HepG2 (cell line): Measurements from ENCODE around the gene ITPK1. TPM values are rescaled to one million over a fixed set of nuclear protein-coding genes. Genes with fewer than 3 reads are reported as not detected.

Experiments used
- GFI1 ChIP-seq: sonication (generic); formaldehyde crosslinking; IDR thresholded peaks from 2 replicates; pipeline ENCODE4 v1.5.0; 2020; ENCODE audit warnings: missing genetic modification reagents, mild to moderate bottlenecking, borderline replicate concordance
- HNRNPL ChIP-seq: fragments of 200-400 bp; formaldehyde crosslinking; IDR thresholded peaks from 2 replicates; pipeline ENCODE4 v1.6.1; 2017; ENCODE audit warnings: mild to moderate bottlenecking, low read depth, low read length
- JDP2 ChIP-seq: sonication (generic); formaldehyde crosslinking; IDR thresholded peaks from 2 replicates; pipeline ENCODE4 v1.8.1; 2022; ENCODE audit warnings: missing genetic modification reagents, borderline replicate concordance
- KDM1A ChIP-seq: IDR thresholded peaks from 2 replicates; pipeline ENCODE4 v1.6.1; 2016; ENCODE audit warnings: missing compliant biosample characterization
- KLF13 ChIP-seq: sonication (generic); formaldehyde crosslinking; IDR thresholded peaks from 2 replicates; pipeline ENCODE4 v1.4.0; 2020; ENCODE audit warnings: mild to moderate bottlenecking, missing genetic modification reagents
- PBX2 ChIP-seq: IDR thresholded peaks from 2 replicates; pipeline ENCODE4 v1.6.1; 2016; ENCODE audit warnings: control low read depth
- RCOR2 ChIP-seq: IDR thresholded peaks from 2 replicates; pipeline ENCODE4 v1.6.1; 2016; ENCODE audit warnings: missing biosample characterization, missing genetic modification reagents
- RNF219 ChIP-seq: sonication (generic); formaldehyde crosslinking; IDR thresholded peaks from 2 replicates; pipeline ENCODE4 v1.5.0; 2020; ENCODE audit warnings: mild to moderate bottlenecking, missing genetic modification reagents
- TBX3 ChIP-seq: fragments of 450-650 bp; IDR thresholded peaks from 2 replicates; pipeline ENCODE4 v1.6.1; 2017; ENCODE audit warnings: antibody characterized with exemption, mild to moderate bottlenecking, inconsistent platforms, borderline replicate concordance
- TGIF2 ChIP-seq: IDR thresholded peaks from 2 replicates; pipeline ENCODE4 v1.6.1; 2016; ENCODE audit warnings: control low read depth, missing compliant biosample characterization
- ZBTB2 ChIP-seq: sonication (generic); formaldehyde crosslinking; IDR thresholded peaks from 2 replicates; pipeline ENCODE4 v1.8.0; 2022; ENCODE audit warnings: low read depth, missing genetic modification reagents
- ZNF207 ChIP-seq: fragments of 450-650 bp; IDR thresholded peaks from 2 replicates; pipeline ENCODE4 v1.6.1; 2016; ENCODE audit warnings: antibody characterized with exemption, borderline replicate concordance
- ZNF33B ChIP-seq: sonication (generic); formaldehyde crosslinking; IDR thresholded peaks from 2 replicates; pipeline ENCODE4 v1.5.1; 2020; ENCODE audit warnings: mild to moderate bottlenecking, missing genetic modification reagents
- ZNF446 ChIP-seq: sonication (generic); formaldehyde crosslinking; IDR thresholded peaks from 2 replicates; pipeline ENCODE4 v1.5.0; 2020; ENCODE audit warnings: mild to moderate bottlenecking, missing genetic modification reagents
- ZNF552 ChIP-seq: sonication (generic); formaldehyde crosslinking; IDR thresholded peaks from 2 replicates; pipeline ENCODE4 v1.9.0; 2022; ENCODE audit warnings: missing genetic modification reagents, mild to moderate bottlenecking, borderline replicate concordance
- ZNF576 ChIP-seq: sonication (generic); formaldehyde crosslinking; IDR thresholded peaks from 2 replicates; pipeline ENCODE4 v1.4.0; 2020; ENCODE audit warnings: mild to moderate bottlenecking, missing genetic modification reagents
- ZNF674 ChIP-seq: sonication (generic); formaldehyde crosslinking; IDR thresholded peaks from 2 replicates; pipeline ENCODE4 v1.5.0; 2020; ENCODE audit warnings: low read depth, mild to moderate bottlenecking, missing genetic modification reagents
- ZNF891 ChIP-seq: sonication (generic); formaldehyde crosslinking; IDR thresholded peaks from 2 replicates; pipeline ENCODE4 v1.5.0; 2020; ENCODE audit warnings: mild to moderate bottlenecking, missing genetic modification reagents
- polyA plus RNA-seq, 8 experiments: library from polyadenylated mRNA; depleted of rRNA in 3 of 8; stranded (reverse) in 7 of 8; unstranded in 1 of 8; fragments of >200 nt; fragmentation: Illumina TruSeq in 4 of 8; extraction: Trizol in 4 of 8; gene quantifications; 2 replicates each; pipeline versions ENCODE4 v1.2.1 to v1.2.3, GENCODE V29; 2011 to 2016; ENCODE audit warnings: low read depth in 4 of 8, missing spikeins in 1 of 8, mixed read lengths in 1 of 8; ENCODE audit not compliant: insufficient read depth in 1 of 8
- total RNA-seq, 5 experiments: library from RNA; depleted of rRNA; stranded (reverse); fragments of >200 nt; fragmentation: Illumina TruSeq; extraction: Trizol; gene quantifications; 2 replicates each; pipeline ENCODE4 v1.2.3, GENCODE V29; 2016; ENCODE audit warnings: low read depth in 1 of 5
- TF ChIP-seq, protein P1 (sequence below): sonication (generic); formaldehyde crosslinking; IDR thresholded peaks from 2 replicates; pipeline ENCODE4 v1.5.0; 2020; ENCODE audit warnings: missing genetic modification reagents
- TF ChIP-seq, protein P2 (sequence below): sonication (generic); formaldehyde crosslinking; IDR thresholded peaks from 2 replicates; pipeline ENCODE4 v1.4.0; 2020; ENCODE audit warnings: missing genetic modification reagents

ITPK1 gene
- total and polyA plus RNA-seq, 2 of the 13 experiments (the other 11 are each of a cell fraction or from before 2014, with no cell fraction given): 20.5 to 47.5 TPM

DNA sequence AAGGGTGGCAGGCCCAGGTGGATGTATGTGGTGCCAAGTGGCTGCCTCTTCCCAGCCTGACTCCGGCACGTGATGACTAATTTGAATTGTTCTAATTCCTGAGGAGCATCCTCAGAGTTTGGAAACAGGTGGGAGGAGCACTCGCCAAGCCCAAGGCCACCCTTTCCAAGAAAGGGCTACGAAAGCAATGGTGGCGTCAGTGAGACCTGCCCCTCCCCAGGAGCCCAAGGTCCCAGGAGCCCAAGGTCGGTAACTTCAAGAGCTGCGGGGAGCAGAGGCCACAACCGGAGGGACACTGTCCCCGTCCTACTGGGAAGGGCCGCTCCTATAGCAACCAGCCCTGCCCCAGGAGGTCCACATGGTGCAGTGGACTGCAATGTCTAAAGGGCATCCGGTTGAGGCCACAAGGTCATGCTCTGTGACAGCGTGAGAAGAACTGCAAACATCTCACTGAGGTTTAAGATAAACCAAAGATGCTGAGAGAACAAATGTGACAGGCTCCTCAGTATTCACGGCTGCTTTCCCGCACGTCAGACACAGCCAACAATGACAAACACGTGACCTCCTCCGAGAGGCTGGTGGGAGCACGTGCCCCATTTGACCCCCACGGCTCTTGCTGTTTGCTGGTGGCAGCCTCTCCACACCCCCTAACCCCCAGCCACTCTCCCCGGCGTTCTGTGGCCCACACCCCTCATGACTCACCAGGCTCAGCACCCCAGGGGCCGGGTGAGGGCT is 79.6 kb downstream of the ITPK1 start (continued):
- TF ChIP-seq, protein P1, sequence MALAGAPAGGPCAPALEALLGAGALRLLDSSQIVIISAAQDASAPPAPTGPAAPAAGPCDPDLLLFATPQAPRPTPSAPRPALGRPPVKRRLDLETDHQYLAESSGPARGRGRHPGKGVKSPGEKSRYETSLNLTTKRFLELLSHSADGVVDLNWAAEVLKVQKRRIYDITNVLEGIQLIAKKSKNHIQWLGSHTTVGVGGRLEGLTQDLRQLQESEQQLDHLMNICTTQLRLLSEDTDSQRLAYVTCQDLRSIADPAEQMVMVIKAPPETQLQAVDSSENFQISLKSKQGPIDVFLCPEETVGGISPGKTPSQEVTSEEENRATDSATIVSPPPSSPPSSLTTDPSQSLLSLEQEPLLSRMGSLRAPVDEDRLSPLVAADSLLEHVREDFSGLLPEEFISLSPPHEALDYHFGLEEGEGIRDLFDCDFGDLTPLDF (CRISPR knock-in tag): no peak
- TF ChIP-seq TGIF2 (CRISPR knock-in tag) (peak; percentile 97), ZBTB2 (CRISPR knock-in tag) (peak; percentile 32; the same call in 1 of the 2 replicates), ZNF552 (CRISPR knock-in tag) (no peak), ZNF576 (no peak), TBX3 (peak; percentile 34; the same call in 1 of the 2 replicates), HNRNPL (peak; percentile 53; the same call in 1 of the 2 replicates), ZNF891 (CRISPR knock-in tag) (no peak), ZNF446 (no peak), RCOR2 (CRISPR knock-in tag) (peak; percentile 85), PBX2 (peak; percentile 48), JDP2 (no peak), KLF13 (CRISPR knock-in tag) (no peak), KDM1A (CRISPR knock-in tag) (peak; percentile 45; the same call in 1 of the 2 replicates), ZNF207 (no peak), ZNF33B (CRISPR knock-in tag) (no peak), GFI1 (CRISPR knock-in tag) (peak; percentile 96), ZNF674 (no peak), RNF219 (no peak)
- TF ChIP-seq, protein P2, sequence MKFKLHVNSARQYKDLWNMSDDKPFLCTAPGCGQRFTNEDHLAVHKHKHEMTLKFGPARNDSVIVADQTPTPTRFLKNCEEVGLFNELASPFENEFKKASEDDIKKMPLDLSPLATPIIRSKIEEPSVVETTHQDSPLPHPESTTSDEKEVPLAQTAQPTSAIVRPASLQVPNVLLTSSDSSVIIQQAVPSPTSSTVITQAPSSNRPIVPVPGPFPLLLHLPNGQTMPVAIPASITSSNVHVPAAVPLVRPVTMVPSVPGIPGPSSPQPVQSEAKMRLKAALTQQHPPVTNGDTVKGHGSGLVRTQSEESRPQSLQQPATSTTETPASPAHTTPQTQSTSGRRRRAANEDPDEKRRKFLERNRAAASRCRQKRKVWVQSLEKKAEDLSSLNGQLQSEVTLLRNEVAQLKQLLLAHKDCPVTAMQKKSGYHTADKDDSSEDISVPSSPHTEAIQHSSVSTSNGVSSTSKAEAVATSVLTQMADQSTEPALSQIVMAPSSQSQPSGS: peak; percentile 89
